ENCODE results near the gene CLEC3B. TPM values are rescaled to one million over a fixed set of nuclear protein-coding genes. Genes with fewer than 3 reads are reported as not detected.

Gene CLEC3B
- total and polyA plus RNA-seq, 2 of the 8 experiments (the other 6 are each of a cell fraction or from before 2014, with no cell fraction given): 0.32 TPM; not detected in 1

- ChIA-PET CTCF (ENCODE audit: partially characterized antibody) (interaction anchor here (0.5 to 2.9 kb wide), 6 partner anchors 9 to 1431 kb away, joined by 4 to 18 read pairs (median 4); no protein-coding TSS in a partner anchor), POLR2A (ENCODE audit: partially characterized antibody) (interaction anchor here (0.8 to 6.6 kb wide), 3 partner anchors 7 to 11 kb away, joined by 3 to 48 read pairs (median 11); partner anchors contain the start of genes EXOSC7 and ZDHHC3)
- H2BK20ac ChIP-seq (ENCODE audit: low read length): no peak overlapping the region
- no peak overlapping the region for H2BK12ac ChIP-seq (ENCODE audit: low read depth, low read length)
- no peak overlapping the region for H3K4me3 ChIP-seq (ENCODE audit: extremely low read depth in 1 of 4, insufficient read depth in 2 of 4, low read depth in 3 of 4, low read length in 4 of 4)
- no peak overlapping the region for H3K23ac ChIP-seq (ENCODE audit: insufficient read length)
- WGBS, 2 experiments (ENCODE audit: extremely low coverage in 1 of 2, insufficient coverage in 1 of 2, insufficient read length in 1 of 2, insufficient replicate concordance in 2 of 2, low coverage in 1 of 2, low lambda C conversion rate in 2 of 2, missing lambda C conversion rate in 1 of 2): 88% methylated on average over 1 of the region's 1 CpG; no CpG with 5 or more reads in 1 of the 2 experiments
- no peaks in the 10 kb centered on the region for H3K4me1 ChIP-seq (replicated peaks in 1 of 4; ENCODE audit: control insufficient read depth in 3 of 4, insufficient read depth in 4 of 4, low read length in 3 of 4)
- no peak overlapping the region for H4K91ac ChIP-seq (replicated peaks; ENCODE audit: insufficient read length, low read length)
- no peak overlapping the region for H2AFZ ChIP-seq (ENCODE audit: low read length)
- H3K36me3 ChIP-seq (ENCODE audit: control insufficient read depth in 2 of 4, insufficient read depth in 4 of 4, low read length in 3 of 4): peaks cover 0 to 21% (median 5%) of the 10 kb centered on the region in 4 experiments; a peak in 4 of 8 replicates
- no peak overlapping the region for H2BK5ac ChIP-seq (ENCODE audit: low read depth, low read length)
- H3K79me1 ChIP-seq (ENCODE audit: low read depth, low read length): peaks cover 21% of the 10 kb centered on the region
- no peaks in the 10 kb centered on the region for H3K27me3 ChIP-seq (replicated peaks in 1 of 4; ENCODE audit: control insufficient read depth in 3 of 4, extremely low read depth in 1 of 4, insufficient read depth in 3 of 4, low read length in 3 of 4)
- no peak overlapping the region for H3K27ac ChIP-seq (ENCODE audit: low read depth, low read length)
- no peak for FAIRE-seq
- H2BK15ac ChIP-seq (ENCODE audit: low read length): no peak overlapping the region
- peaks cover 2 to 11% of the 10 kb centered on the region in 2 experiments; a peak in 1 of 4 replicates for H3K9me3 ChIP-seq (ENCODE audit: insufficient read depth in 2 of 2, low read depth in 1 of 2, low read length in 1 of 2)
- no peak overlapping the region for H4K5ac ChIP-seq (ENCODE audit: insufficient read length, low read depth, low read length)
- no peak overlapping the region for H3K4ac ChIP-seq (replicated peaks; ENCODE audit: insufficient read length, low read depth, low read length)
- no peak overlapping the region for H2BK120ac ChIP-seq (replicated peaks; ENCODE audit: low read depth, low read length)
- H4K8ac ChIP-seq (ENCODE audit: extremely low read depth, insufficient read depth, low read length): no peak overlapping the region
- H3K9ac ChIP-seq (replicated peaks in 1 of 4; ENCODE audit: extremely low read depth in 1 of 4, low read depth in 3 of 4, low read length in 3 of 4): no peak overlapping the region
- no peak overlapping the region for H3K56ac ChIP-seq (replicated peaks; ENCODE audit: insufficient read length, low read depth, low read length)
- H3K18ac ChIP-seq (ENCODE audit: extremely low read depth, low read length): no peak overlapping the region
- no peak overlapping the region for H3K4me2 ChIP-seq (ENCODE audit: insufficient read depth in 1 of 2, low read depth in 2 of 2, low read length in 2 of 2)
- H2AK5ac ChIP-seq (ENCODE audit: low read depth, low read length): no peak overlapping the region
- peaks cover 40 to 95% of the 10 kb centered on the region in 2 experiments for H3K79me2 ChIP-seq (ENCODE audit: control insufficient read depth in 1 of 2, insufficient read depth in 2 of 2, low read length in 2 of 2)
- DNase-seq (ENCODE audit: low read depth in 1 of 2, low spot score in 2 of 2): no peak
- H4K20me1 ChIP-seq (replicated peaks in 1 of 2; ENCODE audit: control insufficient read depth in 1 of 2, insufficient read depth in 2 of 2, low read length in 2 of 2): peaks cover 9 to 15% of the 10 kb centered on the region in 2 experiments
- no peaks in the 10 kb centered on the region for H3K23me2 ChIP-seq (ENCODE audit: low read depth, low read length)
- no peak overlapping the region for H3K14ac ChIP-seq (ENCODE audit: insufficient read length)
- no peak for TF ChIP-seq ATF2 (IDR thresholded peaks at IDR 0.05; ENCODE audit: low read length)
- TF ChIP-seq SP1 (IDR thresholded peaks at IDR 0.05; ENCODE audit: low read depth, low read length): no peak
- no peak for TF ChIP-seq RBBP5 (IDR thresholded peaks at IDR 0.05; ENCODE audit: borderline replicate concordance, low read depth, low read length)
- TF ChIP-seq ZNF274 (IDR thresholded peaks at IDR 0.05; ENCODE audit: borderline replicate concordance, extremely low read depth, low read length): no peak
- TF ChIP-seq YY1 (IDR thresholded peaks at IDR 0.05; ENCODE audit: low read depth, low read length): no peak
- no peak for TF ChIP-seq EZH2 (IDR thresholded peaks at IDR 0.05; ENCODE audit: low read depth, low read length, severe bottlenecking)
- TF ChIP-seq FOSL1 (IDR thresholded peaks at IDR 0.05; ENCODE audit: insufficient read depth, low read depth, low read length): no peak
- no peak for TF ChIP-seq TAF7 (optimal IDR thresholded peaks at IDR 0.05; ENCODE audit: borderline replicate concordance, low read depth, low read length)
- TF ChIP-seq GABPA (IDR thresholded peaks at IDR 0.05; ENCODE audit: borderline replicate concordance, insufficient read depth, low read length): no peak
- TF ChIP-seq USF2 (IDR thresholded peaks at IDR 0.05; ENCODE audit: low read length): no peak
- TF ChIP-seq ASH2L (IDR thresholded peaks at IDR 0.05; ENCODE audit: low read length): no peak
Observed at GRCh38 chr3:44983484-44983941, 42.6 kb upstream of the CLEC3B start.
